HL-60 (cell line): ENCODE data around the gene SRPK2.

Experiments used
- DNase-seq, 2 experiments: peaks; one replicate each; pipeline ENCODE4 v3.0.0-alpha.2; 2010 to 2020; ENCODE audit warnings: low read depth in 1 of 2, low spot score in 1 of 2
- H3K27ac ChIP-seq: fragments of 250-450 bp; sonication (Bioruptor Pico); replicated peaks from 2 replicates; pipeline ENCODE4 v1.5.1; 2020; ENCODE audit warnings: mild to moderate bottlenecking, moderate library complexity
- H3K27me3 ChIP-seq: fragments of 250-450 bp; sonication (Bioruptor Pico); 2 replicates; pipeline ENCODE4 v1.5.1; 2021; ENCODE audit warnings: mild to moderate bottlenecking, moderate library complexity; ENCODE audit not compliant: insufficient read depth, poor library complexity, severe bottlenecking
- H3K4me3 ChIP-seq: replicated peaks from 2 replicates; pipeline ENCODE4 v1.5.1; 2011; ENCODE audit warnings: mild to moderate bottlenecking, control low read depth, low read length; ENCODE audit not compliant: insufficient read depth
- GABPA ChIP-seq: IDR thresholded peaks from 2 replicates; pipeline ENCODE4 v1.6.1; 2012; ENCODE audit warnings: low read depth
- POLR2AphosphoS5 ChIP-seq: IDR thresholded peaks from 2 replicates; pipeline ENCODE4 v1.6.1; 2012; ENCODE audit warnings: low read depth
- SPI1 ChIP-seq: IDR thresholded peaks from 2 replicates; pipeline ENCODE4 v1.6.1; 2012; ENCODE audit warnings: low read depth, mild to moderate bottlenecking, borderline replicate concordance
- TF ChIP-seq, protein P1 (sequence below): IDR thresholded peaks from one replicate; pipeline ENCODE4 v1.5.1; 2011; ENCODE audit warnings: low read length, control low read depth, inconsistent platforms; ENCODE audit not compliant: insufficient read depth
- TF ChIP-seq, protein P2 (sequence below): IDR thresholded peaks from 2 replicates; pipeline ENCODE4 v1.6.1; 2012; ENCODE audit warnings: low read depth; ENCODE audit not compliant: insufficient replicate concordance

SRPK2 gene

DNA sequence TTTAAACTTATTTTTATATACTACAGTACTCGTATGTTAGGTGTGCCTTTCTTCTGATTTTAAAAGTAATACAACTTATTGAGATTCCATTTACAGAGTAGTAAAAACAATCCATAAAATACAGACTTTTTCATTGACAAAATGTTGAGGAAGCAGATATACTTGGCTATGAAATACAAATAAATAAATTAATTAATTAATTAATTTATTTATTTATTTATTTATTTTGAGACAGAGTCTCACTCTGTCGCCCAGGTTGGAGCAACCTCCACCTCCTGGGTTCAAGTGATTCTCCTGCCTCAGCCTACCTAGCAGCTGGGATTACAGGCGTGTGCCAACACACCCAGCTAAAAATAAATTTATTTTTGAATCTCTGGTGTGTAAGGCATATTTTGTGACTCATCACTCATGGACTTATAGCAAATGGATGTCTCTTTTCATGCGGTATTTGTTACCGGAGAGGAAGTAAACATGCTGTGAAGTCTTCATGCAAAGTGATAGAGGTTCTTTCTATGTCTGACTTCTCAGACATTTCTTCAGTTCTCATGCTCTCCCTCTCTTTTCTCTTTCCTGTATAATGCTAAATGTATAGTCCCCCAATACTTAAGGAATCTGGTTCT lies 20.2 kb upstream of the SRPK2 start:
- H3K27me3 ChIP-seq: no peaks in the 10 kb centered on the region
- no peak for DNase-seq
- H3K27ac ChIP-seq: no peak overlapping the region
- TF ChIP-seq, protein P1, sequence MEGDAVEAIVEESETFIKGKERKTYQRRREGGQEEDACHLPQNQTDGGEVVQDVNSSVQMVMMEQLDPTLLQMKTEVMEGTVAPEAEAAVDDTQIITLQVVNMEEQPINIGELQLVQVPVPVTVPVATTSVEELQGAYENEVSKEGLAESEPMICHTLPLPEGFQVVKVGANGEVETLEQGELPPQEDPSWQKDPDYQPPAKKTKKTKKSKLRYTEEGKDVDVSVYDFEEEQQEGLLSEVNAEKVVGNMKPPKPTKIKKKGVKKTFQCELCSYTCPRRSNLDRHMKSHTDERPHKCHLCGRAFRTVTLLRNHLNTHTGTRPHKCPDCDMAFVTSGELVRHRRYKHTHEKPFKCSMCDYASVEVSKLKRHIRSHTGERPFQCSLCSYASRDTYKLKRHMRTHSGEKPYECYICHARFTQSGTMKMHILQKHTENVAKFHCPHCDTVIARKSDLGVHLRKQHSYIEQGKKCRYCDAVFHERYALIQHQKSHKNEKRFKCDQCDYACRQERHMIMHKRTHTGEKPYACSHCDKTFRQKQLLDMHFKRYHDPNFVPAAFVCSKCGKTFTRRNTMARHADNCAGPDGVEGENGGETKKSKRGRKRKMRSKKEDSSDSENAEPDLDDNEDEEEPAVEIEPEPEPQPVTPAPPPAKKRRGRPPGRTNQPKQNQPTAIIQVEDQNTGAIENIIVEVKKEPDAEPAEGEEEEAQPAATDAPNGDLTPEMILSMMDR: no peak
- TF ChIP-seq SPI1 (no peak), POLR2AphosphoS5 (no peak), GABPA (no peak)
- TF ChIP-seq, protein P2, sequence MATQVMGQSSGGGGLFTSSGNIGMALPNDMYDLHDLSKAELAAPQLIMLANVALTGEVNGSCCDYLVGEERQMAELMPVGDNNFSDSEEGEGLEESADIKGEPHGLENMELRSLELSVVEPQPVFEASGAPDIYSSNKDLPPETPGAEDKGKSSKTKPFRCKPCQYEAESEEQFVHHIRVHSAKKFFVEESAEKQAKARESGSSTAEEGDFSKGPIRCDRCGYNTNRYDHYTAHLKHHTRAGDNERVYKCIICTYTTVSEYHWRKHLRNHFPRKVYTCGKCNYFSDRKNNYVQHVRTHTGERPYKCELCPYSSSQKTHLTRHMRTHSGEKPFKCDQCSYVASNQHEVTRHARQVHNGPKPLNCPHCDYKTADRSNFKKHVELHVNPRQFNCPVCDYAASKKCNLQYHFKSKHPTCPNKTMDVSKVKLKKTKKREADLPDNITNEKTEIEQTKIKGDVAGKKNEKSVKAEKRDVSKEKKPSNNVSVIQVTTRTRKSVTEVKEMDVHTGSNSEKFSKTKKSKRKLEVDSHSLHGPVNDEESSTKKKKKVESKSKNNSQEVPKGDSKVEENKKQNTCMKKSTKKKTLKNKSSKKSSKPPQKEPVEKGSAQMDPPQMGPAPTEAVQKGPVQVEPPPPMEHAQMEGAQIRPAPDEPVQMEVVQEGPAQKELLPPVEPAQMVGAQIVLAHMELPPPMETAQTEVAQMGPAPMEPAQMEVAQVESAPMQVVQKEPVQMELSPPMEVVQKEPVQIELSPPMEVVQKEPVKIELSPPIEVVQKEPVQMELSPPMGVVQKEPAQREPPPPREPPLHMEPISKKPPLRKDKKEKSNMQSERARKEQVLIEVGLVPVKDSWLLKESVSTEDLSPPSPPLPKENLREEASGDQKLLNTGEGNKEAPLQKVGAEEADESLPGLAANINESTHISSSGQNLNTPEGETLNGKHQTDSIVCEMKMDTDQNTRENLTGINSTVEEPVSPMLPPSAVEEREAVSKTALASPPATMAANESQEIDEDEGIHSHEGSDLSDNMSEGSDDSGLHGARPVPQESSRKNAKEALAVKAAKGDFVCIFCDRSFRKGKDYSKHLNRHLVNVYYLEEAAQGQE: no peak
- H3K4me3 ChIP-seq: no peak overlapping the region

DNA sequence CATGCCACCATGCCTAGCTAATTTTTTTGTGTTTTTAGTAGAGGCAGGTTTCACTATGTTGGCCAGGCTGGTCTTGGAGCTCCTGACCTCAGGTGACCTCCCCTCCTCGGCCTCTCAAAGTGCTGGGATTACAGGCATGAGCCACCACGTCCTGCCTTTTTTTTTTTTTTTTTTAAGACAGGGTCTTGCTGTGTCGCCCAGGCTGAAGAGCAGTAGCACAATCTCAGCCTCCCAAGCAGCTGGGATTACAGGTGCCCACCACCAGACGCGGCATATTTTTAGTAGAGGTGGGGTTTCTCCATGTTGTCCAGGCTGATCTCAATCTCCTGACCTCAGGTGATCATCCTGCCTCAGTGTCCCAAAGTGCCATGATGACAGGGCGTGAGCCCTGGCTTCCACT lies 14.4 kb upstream of the SRPK2 start:
- DNase-seq: no peak
- no peaks in the 10 kb centered on the region for H3K27me3 ChIP-seq
- no peak overlapping the region for H3K4me3 ChIP-seq
- TF ChIP-seq, protein P1: no peak
- TF ChIP-seq POLR2AphosphoS5 (no peak), SPI1 (no peak), GABPA (no peak)
- TF ChIP-seq, protein P2: no peak
- H3K27ac ChIP-seq: no peak overlapping the region

DNA sequence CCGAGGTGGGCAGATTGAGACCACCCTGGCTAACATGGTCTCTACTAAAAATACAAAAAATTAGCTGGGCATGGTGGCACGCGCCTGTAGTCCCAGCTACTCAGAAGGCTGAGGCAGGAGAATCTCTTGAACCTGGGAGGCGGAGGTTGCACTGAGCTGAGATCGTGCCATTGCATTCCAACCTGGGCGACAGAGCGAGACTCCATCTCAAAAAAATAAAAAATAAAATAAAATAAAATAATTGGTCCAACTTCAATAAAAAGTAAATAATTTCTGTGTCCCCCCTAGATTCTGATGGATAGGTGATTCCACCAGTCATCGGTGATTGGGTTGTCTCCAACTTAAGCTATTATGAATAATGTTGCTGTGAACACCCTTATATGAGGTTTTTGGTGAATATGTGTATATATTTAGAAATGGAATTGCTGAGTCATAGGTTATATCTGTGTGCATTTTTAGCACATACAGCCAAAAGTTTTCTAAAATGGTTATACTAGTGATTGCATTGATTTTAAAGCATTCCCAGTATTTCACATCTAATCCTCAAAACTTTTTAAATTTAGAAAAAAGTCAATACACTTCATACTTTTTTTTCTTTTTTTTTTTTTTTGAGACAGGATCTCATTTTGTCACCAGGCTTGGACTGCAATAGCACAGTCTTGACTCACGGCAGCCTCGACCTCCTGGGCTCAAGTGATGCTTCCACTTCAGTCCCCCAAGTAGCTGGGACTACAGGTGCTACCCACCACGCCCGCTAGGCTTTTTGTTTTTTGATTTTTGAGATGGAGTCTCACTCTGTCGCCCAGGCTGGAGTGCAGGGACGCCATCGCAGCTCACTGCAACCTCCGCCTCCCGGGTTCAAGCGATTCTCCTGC lies 13.7 kb upstream of the SRPK2 start:
- H3K27me3 ChIP-seq: no peaks in the 10 kb centered on the region
- TF ChIP-seq GABPA (no peak), POLR2AphosphoS5 (no peak), SPI1 (no peak)
- TF ChIP-seq, protein P2: no peak
- TF ChIP-seq, protein P1: no peak
- H3K27ac ChIP-seq: no peak overlapping the region
- DNase-seq: no peak
- H3K4me3 ChIP-seq: no peak overlapping the region
